GM19463 (cell line): ENCODE data around the gene USH2A.

Experiments used
- ATAC-seq: cut with Tn5 transposase; IDR thresholded peaks from one replicate; pipeline ENCODE4 v1.9.1; 2021; ENCODE audit warnings: mild to moderate bottlenecking, moderate library complexity; ENCODE audit not compliant: unreplicated experiment

The USH2A gene

GRCh38 chr1:215665215-215665614 lies 758.0 kb downstream of the USH2A start:
- peak; percentile 71 for ATAC-seq

GRCh38 chr1:215661033-215661432 lies 762.2 kb downstream of the USH2A start:
- no peak for ATAC-seq

- no peak for ATAC-seq
Measured at GRCh38 chr1:215660259-215660658, 763.0 kb downstream of the USH2A start.

- no peak for ATAC-seq
Measured at GRCh38 chr1:215657047-215657446, 766.2 kb downstream of the USH2A start.

- no peak for ATAC-seq
Measured at GRCh38 chr1:215652371-215652770, 770.9 kb downstream of the USH2A start.

- no peak for ATAC-seq
Measured at GRCh38 chr1:215651867-215652266, 771.4 kb downstream of the USH2A start.

GRCh38 chr1:215650446-215651149 lies 772.6 kb downstream of the USH2A start:
- ATAC-seq, result no peak

- no peak for ATAC-seq
Measured at GRCh38 chr1:215648957-215649356, 774.3 kb downstream of the USH2A start.

GRCh38 chr1:215647738-215648137 lies 775.5 kb downstream of the USH2A start:
- no peak for ATAC-seq

GRCh38 chr1:215645861-215646260 lies 777.4 kb downstream of the USH2A start:
- ATAC-seq, result no peak

- no peak for ATAC-seq
Measured at GRCh38 chr1:215645182-215645581, 778.1 kb downstream of the USH2A start.

GRCh38 chr1:215643592-215644321 lies 779.5 kb downstream of the USH2A start:
- ATAC-seq, result no peak

GRCh38 chr1:215640429-215641148 lies 782.7 kb downstream of the USH2A start:
- no peak for ATAC-seq

- peak; percentile 1 for ATAC-seq
Measured at GRCh38 chr1:215637041-215637573, 786.1 kb downstream of the USH2A start.

- ATAC-seq, result peak; percentile 48
Measured at GRCh38 chr1:215636258-215636965, 786.8 kb downstream of the USH2A start.

GRCh38 chr1:215635827-215636226 lies 787.4 kb downstream of the USH2A start:
- ATAC-seq, result no peak

- no peak for ATAC-seq
Measured at GRCh38 chr1:215631489-215631888, 791.8 kb downstream of the USH2A start.

- no peak for ATAC-seq
Measured at GRCh38 chr1:215631040-215631439, 792.2 kb downstream of the USH2A start.

GRCh38 chr1:215625949-215626348 lies 797.3 kb downstream of the USH2A start:
- no peak for ATAC-seq

GRCh38 chr1:215623162-215623561 lies 800.1 kb downstream of the USH2A start:
- no peak for ATAC-seq

- ATAC-seq, result peak; percentile 44
Measured at GRCh38 chr1:215617979-215618378, 805.3 kb downstream of the USH2A start.
